Measurements from ENCODE around the gene EFCAB6.

DNA sequence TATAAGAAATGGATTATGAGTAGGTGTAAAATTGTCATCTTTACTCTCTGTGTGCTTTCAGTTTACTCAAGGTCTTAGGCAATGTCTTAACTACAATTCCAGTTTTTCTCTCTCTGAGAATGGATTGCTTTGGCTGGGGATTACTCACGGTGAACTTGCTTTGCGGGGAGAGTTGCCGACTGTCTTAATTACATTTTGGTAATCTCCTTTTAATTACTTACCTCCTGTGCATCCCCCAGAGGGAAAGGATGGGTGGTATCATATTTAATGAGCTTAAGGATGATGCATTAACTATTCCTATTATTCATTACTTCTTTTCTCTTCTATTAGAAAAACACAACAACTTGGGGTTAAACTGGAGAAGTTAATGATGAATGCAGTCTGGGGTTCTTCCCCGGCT lies 240.9 kb downstream of the EFCAB6 start:
- TF ChIP-seq HCFC1 (IDR thresholded peaks at IDR 0.05; ENCODE audit: low read depth, low read length) (no peak), MIER1 (IDR thresholded peaks at IDR 0.05; ENCODE audit: low read depth) (no peak), CBX3 (IDR thresholded peaks at IDR 0.05; ENCODE audit: borderline replicate concordance in 1 of 2, low read length in 2 of 2) (no peak), PYGO2 (tag; IDR thresholded peaks at IDR 0.05) (no peak), PBX2 (CRISPR knock-in tag; IDR thresholded peaks at IDR 0.05; ENCODE audit: low read depth) (no peak), PBX2 (tag; conservative IDR thresholded peaks at IDR 0.05; ENCODE audit: low read depth) (no peak), NFYB (IDR thresholded peaks at IDR 0.05; ENCODE audit: extremely low read depth, insufficient read length) (no peak), CTCF (IDR thresholded peaks at IDR 0.05 in 2 of 3, conservative IDR thresholded peaks at IDR 0.05 in 1 of 3; ENCODE audit: insufficient read depth in 2 of 3, low read depth in 1 of 3, low read length in 3 of 3) (no peak), SMAD2 (IDR thresholded peaks at IDR 0.05; ENCODE audit: low read depth, low read length) (no peak), ADNP (tag; IDR thresholded peaks at IDR 0.05) (no peak), GABPB1 (CRISPR knock-in tag; IDR thresholded peaks at IDR 0.05) (no peak), HOMEZ (CRISPR knock-in tag; IDR thresholded peaks at IDR 0.05) (no peak), E2F1 (CRISPR knock-in tag; IDR thresholded peaks at IDR 0.05) (no peak)

Measured in K562 (cell line).